Measurements from ENCODE around the gene TMEM88.
"Not testable (repeated sequence)": the region's sequence is repeated elsewhere in the genome, so short reads cannot be mapped to it uniquely, and the experiment has no call there.

TMEM88 gene

GRCh38 chr17:7853691-7854038, 1.2 kb upstream of the TMEM88 start:
- DNase-seq (ENCODE audit: low read depth, low spot score): no peak
- no peak overlapping the region for H3K27ac ChIP-seq

DNA sequence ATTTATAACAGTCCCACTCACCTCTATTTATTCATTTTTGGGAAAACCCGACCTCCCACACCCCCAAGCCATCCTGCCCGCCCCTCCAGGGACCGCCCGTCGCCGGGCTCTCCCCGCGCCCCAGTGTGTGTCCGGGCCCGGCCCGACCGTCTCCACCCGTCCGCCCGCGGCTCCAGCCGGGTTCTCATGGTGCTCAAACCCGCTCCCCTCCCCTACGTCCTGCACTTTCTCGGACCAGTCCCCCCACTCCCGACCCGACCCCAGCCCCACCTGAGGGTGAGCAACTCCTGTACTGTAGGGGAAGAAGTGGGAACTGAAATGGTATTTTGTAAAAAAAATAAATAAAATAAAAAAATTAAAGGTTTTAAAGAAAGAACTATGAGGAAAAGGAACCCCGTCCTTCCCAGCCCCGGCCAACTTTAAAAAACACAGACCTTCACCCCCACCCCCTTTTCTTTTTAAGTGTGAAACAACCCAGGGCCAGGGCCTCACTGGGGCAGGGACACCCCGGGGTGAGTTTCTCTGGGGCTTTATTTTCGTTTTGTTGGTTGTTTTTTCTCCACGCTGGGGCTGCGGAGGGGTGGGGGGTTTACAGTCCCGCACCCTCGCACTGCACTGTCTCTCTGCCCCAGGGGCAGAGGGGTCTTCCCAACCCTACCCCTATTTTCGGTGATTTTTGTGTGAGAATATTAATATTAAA, 638 bp upstream of the TMEM88 start:
- no peak for DNase-seq (ENCODE audit: low read depth, low spot score)
- H3K27ac ChIP-seq: no peak overlapping the region

- H3K27ac ChIP-seq: peak overlapping the region; percentile 91
- no peak for DNase-seq (ENCODE audit: low read depth, low spot score)
These were observed 769 bp downstream of the TMEM88 start for GRCh38 chr17:7855660-7856010.

- peak overlapping the region; percentile 91 for H3K27ac ChIP-seq
- DNase-seq (ENCODE audit: low read depth, low spot score): no peak
These were observed 1.3 kb downstream of the TMEM88 start for GRCh38 chr17:7856011-7856810.

GRCh38 chr17:7856811-7857712, 2.2 kb downstream of the TMEM88 start, which contains the start of gene NAA38:
Gene NAA38, minus strand, starts transcription at chr17:7857559. Its CDS starts 96 bp downstream, at chr17:7857463.
- peak; percentile 97 for DNase-seq (ENCODE audit: low read depth, low spot score)
- peak within 1 kb of the TSS; percentile 91 for H3K27ac ChIP-seq

GRCh38 chr17:7857713-7858521, 3.1 kb downstream of the TMEM88 start, which contains the start of gene CYB5D1:
Gene CYB5D1, plus strand, starts transcription at chr17:7858003. Its CDS starts 132 bp downstream, at chr17:7858135.
- no peak for DNase-seq (ENCODE audit: low read depth, low spot score)
- peak within 1 kb of the TSS; percentile 91 for H3K27ac ChIP-seq

DNA sequence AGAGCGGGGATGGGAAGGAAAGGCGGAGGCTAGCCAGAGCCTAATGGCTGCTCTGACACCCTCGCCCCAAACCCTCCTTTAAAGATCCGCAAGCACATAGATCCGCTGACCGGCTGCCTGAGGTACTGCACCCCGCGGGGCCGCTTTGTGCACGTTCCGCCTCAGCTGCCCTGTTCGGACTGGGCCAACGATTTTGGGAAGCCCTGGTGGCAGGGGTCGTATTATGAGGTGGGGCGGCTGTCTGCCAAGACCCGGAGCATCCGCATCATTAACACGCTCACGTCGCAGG, 3.6 kb downstream of the TMEM88 start:
- peak overlapping the region; percentile 91 for H3K27ac ChIP-seq
- DNase-seq (ENCODE audit: low read depth, low spot score): no peak

DNA sequence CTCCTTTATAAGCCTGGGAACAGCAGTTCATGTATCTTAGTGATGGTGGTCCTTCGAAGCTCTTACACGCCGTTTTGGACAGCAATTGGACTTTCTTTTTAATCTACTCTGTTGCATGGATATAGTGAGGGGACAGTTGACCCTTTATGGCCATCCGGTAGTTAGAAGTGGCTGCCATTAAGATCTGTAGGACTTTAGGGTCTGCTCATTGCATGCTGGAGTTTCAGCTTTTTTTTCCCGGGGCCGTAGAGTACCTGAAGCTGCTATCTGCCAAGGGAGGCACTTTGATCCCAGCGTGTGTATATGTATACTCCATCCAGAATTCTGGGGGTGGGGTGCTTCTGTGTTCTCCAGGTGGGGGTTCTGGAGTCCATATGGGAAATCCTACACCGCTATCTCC, 4.2 kb downstream of the TMEM88 start:
- no peak overlapping the region for H3K27ac ChIP-seq
- no peak for DNase-seq (ENCODE audit: low read depth, low spot score)

DNA sequence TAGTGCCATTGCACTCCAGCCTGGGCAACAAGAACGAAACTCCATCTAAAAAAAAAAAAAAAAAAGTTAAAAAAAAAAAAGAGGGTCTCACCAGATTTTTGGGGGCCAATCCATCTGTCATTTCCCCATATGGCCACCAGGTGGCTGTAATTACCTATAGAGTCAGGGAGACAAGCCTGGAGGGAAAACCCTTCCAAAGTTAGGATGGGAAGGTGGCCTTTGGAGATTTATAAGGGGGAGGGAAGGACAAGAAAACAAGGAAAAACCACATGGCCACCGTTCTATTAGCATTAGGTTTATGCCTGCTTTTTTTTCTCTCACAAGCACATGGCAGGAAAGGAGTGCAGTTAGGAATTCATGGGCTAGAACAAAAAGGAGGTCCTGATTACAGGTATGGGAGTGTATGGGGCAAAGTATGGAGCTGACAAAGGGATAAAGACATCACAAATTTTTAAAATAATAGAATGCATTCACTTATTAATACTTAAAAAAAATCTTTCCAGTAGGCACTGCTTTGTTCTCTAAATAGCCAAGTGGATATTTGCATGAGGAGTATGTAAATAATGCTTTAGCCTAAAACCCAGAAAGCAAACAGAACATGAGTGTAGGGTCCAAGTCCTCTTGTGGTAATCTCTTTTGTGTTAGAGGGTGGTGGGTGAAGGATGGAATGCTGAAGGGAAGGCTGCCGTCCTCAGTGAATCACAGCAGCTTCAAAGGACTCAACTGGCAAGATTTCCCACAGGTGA, 8.0 kb downstream of the TMEM88 start:
- H3K27ac ChIP-seq: peak overlapping the region; percentile 5
- DNase-seq (ENCODE audit: low read depth, low spot score): no peak

- H3K27ac ChIP-seq; DNase-seq (ENCODE audit: low read depth, low spot score): not testable (repeated sequence)
These were observed 9.5 kb downstream of the TMEM88 start for GRCh38 chr17:7864384-7864783.

DNA sequence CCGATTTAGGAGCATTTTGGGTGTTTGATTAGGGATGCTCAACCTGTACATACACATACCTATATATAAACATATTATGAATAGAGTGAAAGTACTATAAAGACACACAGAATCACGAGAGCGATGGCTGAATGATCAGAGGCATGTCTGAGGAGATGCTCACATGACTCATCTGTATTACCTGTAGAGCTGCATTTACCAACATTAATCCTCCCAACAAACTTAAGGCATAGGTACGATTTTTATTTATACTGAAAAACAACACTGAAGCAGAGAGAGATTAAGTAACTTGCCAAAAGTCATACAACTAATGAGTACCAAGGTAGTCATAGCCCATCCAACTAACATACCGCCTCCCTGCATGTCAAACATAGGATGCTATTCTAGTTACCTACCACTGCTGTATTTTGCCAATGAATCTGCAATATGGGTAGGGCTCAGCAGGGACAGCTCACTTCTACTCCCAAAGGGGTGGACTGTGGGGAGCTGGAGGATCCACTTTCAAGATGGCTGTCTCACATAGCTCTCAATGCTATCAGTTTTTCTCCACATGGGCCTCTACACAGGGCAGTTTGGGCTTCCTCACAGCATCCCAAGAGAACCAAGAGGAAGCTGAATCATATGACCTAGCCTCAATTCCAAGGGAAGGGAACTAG, 10.3 kb downstream of the TMEM88 start:
- no peak overlapping the region for H3K27ac ChIP-seq
- no peak for DNase-seq (ENCODE audit: low read depth, low spot score)

DNA sequence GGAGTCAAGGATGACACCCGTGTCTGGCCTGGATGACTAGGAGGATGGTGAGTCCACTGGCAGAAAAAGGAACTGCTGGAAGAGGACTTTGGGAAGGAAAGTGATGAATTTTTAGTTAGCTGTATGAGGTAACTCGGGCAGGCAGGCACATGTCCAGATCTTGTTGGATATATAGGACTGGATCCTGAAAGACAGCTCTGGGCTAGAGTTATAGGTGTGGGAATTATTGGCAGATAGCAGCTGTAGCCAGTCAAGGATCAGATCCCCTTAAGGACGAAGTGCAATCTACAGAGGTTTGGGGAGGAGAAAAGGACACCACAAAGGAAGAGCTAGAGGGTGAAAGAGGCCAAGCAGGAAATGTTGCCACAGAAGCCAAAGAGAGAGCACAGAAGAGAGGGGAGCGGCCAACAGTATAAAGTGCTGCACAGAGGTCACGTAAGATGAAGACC, 13.0 kb downstream of the TMEM88 start:
- DNase-seq (ENCODE audit: low read depth, low spot score): no peak
- peak overlapping the region; percentile 46 for H3K27ac ChIP-seq

GRCh38 chr17:7873051-7873450, 18.2 kb downstream of the TMEM88 start:
- H3K27ac ChIP-seq: no peak overlapping the region
- no peak for DNase-seq (ENCODE audit: low read depth, low spot score)

DNA sequence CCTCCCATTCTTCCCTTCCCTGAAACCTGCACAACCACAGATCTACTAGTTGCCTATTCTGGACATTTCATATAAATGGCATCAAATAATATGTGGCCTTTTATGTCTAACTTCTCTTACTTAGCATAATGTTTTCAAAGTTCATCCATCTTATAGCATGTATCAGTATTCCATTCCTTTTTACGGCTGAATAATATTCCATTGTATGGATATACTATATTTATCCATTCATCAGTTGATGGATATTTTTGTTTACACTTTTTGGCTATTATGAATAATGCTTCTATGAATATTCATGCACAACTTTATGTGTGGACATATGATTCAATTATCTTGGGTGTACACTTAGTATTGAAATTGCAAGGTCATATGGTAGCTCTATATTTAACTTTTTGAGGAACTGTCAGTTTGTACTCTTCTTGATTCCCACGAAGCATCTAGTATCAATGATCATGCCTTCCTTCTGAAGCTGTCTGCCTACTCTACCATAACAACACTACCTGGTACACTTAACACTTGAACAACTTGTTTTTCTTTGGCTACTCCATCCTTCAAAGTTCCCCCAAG, 21.0 kb downstream of the TMEM88 start:
- DNase-seq (ENCODE audit: low read depth, low spot score): no peak
- no peak overlapping the region for H3K27ac ChIP-seq

- no peak overlapping the region for H3K27ac ChIP-seq
- no peak for DNase-seq (ENCODE audit: low read depth, low spot score)
These were observed 23.4 kb downstream of the TMEM88 start for GRCh38 chr17:7878234-7878633.

DNA sequence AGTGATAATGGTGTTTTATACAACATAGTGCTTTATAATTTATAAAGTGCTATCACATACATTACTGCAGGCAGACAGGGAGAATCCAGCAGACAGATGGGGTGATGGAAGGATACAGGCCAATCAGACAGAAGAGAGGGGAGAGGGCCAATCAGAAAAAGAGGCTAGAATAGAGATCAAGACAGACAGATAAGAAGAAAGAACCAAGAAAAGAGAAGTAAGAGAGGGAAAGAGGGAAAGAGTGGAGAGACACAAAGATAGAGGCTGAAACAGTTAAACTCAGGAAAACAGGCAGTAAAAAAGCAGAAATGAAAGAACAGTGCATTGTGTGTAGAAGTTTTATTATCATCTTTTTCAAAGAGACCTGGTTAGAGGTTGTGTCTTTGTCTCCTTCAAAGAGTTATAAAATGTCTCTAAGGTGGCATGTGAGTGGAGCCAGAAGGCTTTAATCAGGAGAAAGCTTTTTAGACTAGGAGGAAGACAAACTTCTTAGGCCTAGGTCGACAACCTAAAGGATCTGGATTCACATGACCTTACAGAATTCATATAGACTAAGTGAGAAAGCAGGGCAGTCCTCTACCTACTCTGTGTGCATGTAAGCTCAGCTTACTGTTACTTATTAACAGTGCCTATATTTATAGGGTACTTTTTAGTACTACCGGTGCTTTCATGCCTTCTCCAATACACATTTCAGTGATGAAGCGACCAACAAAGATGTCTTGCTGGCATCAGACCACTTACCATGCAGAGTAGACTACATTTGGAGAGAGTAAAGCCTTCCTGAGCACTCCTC, 25.4 kb downstream of the TMEM88 start:
- DNase-seq (ENCODE audit: low read depth, low spot score): no peak
- no peak overlapping the region for H3K27ac ChIP-seq

GRCh38 chr17:7881276-7882054, 26.6 kb downstream of the TMEM88 start:
- H3K27ac ChIP-seq: no peak overlapping the region
- DNase-seq (ENCODE audit: low read depth, low spot score): no peak

Measured in epithelial cell of prostate (primary cell).